Measurements from ENCODE around the gene YJU2. TPM values are rescaled to one million over a fixed set of nuclear protein-coding genes. Genes with fewer than 3 reads are reported as not detected.

The YJU2 gene
- total and polyA plus RNA-seq, 12 donors: 7.9 to 32.8 (median 10.5) TPM

DNA sequence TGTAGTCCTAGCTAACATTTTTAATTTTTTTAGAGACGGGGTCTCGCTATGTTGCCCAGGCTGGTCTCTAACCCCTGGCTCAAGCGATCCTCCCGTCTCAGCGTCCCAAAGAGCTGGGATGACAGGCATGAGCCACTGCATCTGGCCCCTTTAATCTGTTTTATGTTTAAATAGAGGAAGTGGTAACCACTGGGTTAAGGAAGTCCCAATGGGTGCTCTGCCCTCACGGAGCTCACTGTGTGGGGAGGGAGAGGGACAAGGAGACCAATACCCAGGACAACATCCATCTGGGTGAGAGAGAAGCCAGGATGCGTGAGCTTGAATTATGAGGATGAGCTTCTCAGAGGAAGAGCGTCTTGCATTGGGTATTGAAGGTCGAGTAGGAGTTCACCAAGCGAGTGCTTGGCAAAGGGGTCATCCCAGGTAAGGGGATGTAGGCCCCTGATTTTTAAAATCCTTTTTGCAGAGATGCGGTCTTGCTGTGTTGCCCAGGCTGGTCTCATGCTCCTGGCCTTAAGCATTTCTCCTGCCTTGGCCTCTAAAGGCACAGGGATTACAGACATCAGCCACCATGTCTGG is 13.8 kb downstream of the YJU2 start:
- DNase-seq (no peak), ATAC-seq (peak in 1 of 8 donors; percentile 20)
- intact Hi-C loops (cut with DNase I): loop anchor here in 3 of 10 donors (5.0 to 10.0 kb wide), 2 partner anchors 92 to 264 kb away; no protein-coding TSS in a partner anchor
- Histone ChIP-seq H3K27ac (no peak overlapping the region), H3K9me3 (peaks cover 0 to 12% (median 6%) of the 10 kb centered on the region in 11 donors), H3K27me3 (no peaks in the 10 kb centered on the region), H3K4me1 (no peaks in the 10 kb centered on the region), H3K36me3 (peaks cover 4 to 98% (median 51%) of the 10 kb centered on the region in 9 donors), H3K4me3 (no peak overlapping the region)
- TF ChIP-seq, protein P1, sequence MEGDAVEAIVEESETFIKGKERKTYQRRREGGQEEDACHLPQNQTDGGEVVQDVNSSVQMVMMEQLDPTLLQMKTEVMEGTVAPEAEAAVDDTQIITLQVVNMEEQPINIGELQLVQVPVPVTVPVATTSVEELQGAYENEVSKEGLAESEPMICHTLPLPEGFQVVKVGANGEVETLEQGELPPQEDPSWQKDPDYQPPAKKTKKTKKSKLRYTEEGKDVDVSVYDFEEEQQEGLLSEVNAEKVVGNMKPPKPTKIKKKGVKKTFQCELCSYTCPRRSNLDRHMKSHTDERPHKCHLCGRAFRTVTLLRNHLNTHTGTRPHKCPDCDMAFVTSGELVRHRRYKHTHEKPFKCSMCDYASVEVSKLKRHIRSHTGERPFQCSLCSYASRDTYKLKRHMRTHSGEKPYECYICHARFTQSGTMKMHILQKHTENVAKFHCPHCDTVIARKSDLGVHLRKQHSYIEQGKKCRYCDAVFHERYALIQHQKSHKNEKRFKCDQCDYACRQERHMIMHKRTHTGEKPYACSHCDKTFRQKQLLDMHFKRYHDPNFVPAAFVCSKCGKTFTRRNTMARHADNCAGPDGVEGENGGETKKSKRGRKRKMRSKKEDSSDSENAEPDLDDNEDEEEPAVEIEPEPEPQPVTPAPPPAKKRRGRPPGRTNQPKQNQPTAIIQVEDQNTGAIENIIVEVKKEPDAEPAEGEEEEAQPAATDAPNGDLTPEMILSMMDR (IDR thresholded peaks at IDR 0.05): no peak
- 93 to 95% methylated on average over 11 of the region's 11 CpGs for WGBS, 2 donors

GRCh38 chr19:4264812-4265211 is 17.9 kb downstream of the YJU2 start:
- H3K27ac ChIP-seq: no peak overlapping the region
- DNase-seq (no peak), ATAC-seq (no peak)
- H3K9me3 ChIP-seq: no peaks in the 10 kb centered on the region
- 79 to 88% methylated on average over 4 of the region's 4 CpGs for WGBS, 2 donors
- no peaks in the 10 kb centered on the region for H3K27me3 ChIP-seq
- no peaks in the 10 kb centered on the region for H3K4me1 ChIP-seq
- peaks cover 0 to 97% (median 53%) of the 10 kb centered on the region in 9 donors for H3K36me3 ChIP-seq
- TF ChIP-seq, protein P1 (IDR thresholded peaks at IDR 0.05): no peak
- intact Hi-C loops (cut with DNase I): loop anchor here in 8 of 10 donors (5.0 to 10.0 kb wide), 4 partner anchors 87 to 260 kb away; partner anchors contain the start of genes CHAF1A (in 1 of the 8) and SH3GL1 (in 1 of the 8)
- H3K4me3 ChIP-seq: no peak overlapping the region

- DNase-seq (no peak), ATAC-seq (no peak)
- TF ChIP-seq, protein P1 (IDR thresholded peaks at IDR 0.05): no peak
- WGBS, 2 donors: 93 to 94% methylated on average over 18 of the region's 18 CpGs
- Histone ChIP-seq H3K9me3 (no peaks in the 10 kb centered on the region), H3K4me1 (no peaks in the 10 kb centered on the region), H3K36me3 (peaks cover 0 to 97% (median 44%) of the 10 kb centered on the region in 9 donors), H3K4me3 (no peak overlapping the region), H3K27ac (no peak overlapping the region), H3K27me3 (no peaks in the 10 kb centered on the region)
- intact Hi-C loops (cut with DNase I): loop anchor here in 8 of 10 donors (2.0 to 10.0 kb wide), 5 partner anchors 86 to 258 kb away; partner anchors contain the start of genes CHAF1A (in 1 of the 8) and SH3GL1 (in 1 of the 8)
Observed at GRCh38 chr19:4266253-4267000, 19.5 kb downstream of the YJU2 start.

DNA sequence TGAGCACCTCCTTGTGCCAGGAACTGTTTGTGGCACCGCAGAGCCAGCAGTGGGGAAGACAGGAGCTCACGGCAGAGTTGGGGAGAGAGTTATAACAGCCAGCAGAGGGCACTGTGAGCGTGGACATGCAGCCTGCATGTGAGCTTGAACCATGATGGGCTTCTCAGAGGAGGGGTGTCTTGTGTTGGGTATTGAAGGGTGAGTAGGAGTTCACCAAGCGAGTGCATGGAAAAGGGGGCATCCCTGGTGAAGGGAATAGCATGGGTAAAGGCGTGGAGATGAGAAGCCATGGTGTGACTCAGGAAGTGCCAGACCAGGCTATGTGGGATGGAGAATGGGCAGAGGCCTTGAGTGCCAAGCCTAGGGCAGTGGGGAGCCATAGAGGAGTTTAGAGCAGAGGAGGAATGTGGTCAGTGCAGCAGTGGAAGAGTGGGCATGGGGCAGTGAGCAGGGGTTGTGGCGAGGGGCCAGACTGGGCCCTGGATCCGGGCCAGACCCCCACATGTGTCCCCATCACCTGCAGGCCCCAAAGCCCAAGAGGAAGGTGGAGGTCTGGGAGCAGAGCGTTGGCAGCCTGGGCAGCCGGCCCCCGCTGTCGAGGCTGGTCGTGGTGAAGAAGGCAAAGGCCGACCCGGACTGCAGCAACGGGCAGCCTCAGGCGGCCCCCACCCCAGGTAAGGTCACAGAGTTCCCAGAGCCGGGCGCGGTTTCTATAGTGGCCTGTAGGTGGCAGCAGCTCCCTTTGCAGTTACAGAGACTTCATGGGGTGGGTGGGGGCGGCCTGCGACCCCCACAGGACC is 20.4 kb downstream of the YJU2 start:
- intact Hi-C loops (cut with DNase I): loop anchor here in 8 of 10 donors (2.0 to 10.0 kb wide), 5 partner anchors 85 to 258 kb away; partner anchors contain the start of genes CHAF1A (in 1 of the 8) and SH3GL1 (in 1 of the 8)
- DNase-seq: peak; percentile 34 to 53
- 34 to 47% methylated on average over 21 of the region's 21 CpGs for WGBS, 2 donors
- peaks cover 0 to 96% (median 47%) of the 10 kb centered on the region in 9 donors for H3K36me3 ChIP-seq
- TF ChIP-seq, protein P1 (IDR thresholded peaks at IDR 0.05): peak; percentile 71 to 90 (median 85)
- no peaks in the 10 kb centered on the region for H3K4me1 ChIP-seq
- peaks cover 0 to 7% (median 0%) of the 10 kb centered on the region in 11 donors for H3K9me3 ChIP-seq
- H3K27ac ChIP-seq: no peak overlapping the region
- no peaks in the 10 kb centered on the region for H3K27me3 ChIP-seq
- ATAC-seq: peak; percentile 57 to 72 (median 66)
- no peak overlapping the region for H3K4me3 ChIP-seq

Data from heart right ventricle (tissue), 16 donors.